Measurements from ENCODE around the gene NHSL1.

NHSL1 gene

GRCh38 chr6:138492113-138492512 is 7.2 kb downstream of the NHSL1 start:
- DNase-seq: no peak

DNA sequence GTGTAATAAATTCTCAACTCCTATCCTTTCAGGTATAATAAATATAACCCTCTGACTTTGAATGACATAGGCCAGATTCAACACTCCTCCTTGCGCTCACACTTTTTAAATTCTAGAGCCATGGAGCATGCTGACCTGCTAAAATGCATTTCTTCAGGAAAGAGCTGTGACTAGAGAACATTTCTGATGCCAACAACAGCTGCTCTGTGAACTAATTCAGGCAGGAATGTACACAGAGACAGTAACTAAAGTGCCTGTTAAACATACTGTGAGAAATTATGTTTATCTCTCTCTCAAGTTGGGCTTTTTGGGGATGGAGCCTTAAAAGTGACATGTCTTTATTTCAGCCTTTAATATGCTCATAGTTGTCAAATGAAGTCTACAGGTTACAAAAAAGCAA is 8.3 kb downstream of the NHSL1 start:
- DNase-seq: no peak

- DNase-seq: no peak
These were observed 9.4 kb downstream of the NHSL1 start for GRCh38 chr6:138489846-138490245.

DNA sequence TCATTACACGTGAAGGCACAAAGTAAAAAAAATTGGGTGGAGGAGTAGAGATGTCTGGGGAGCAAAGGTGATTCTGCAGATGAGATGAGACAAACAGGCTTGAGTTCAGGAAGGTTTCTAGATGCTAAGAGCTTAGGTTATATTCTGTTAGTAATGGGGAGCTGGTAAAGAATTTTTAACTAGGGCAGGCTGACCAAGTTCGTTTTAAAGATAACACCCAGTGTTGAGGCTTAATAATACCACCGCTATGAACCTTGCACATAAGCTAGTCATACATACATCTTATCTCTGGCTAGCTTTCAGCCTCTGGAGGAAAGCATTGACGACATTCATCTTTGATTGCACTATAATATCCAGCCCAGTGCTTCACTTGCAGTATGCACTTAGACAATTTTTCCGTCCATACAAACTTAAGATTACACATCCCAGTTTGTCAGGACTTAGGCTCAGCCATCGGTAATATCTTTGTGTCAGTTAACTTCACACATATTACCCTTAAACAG is 12.1 kb downstream of the NHSL1 start:
- DNase-seq: no peak

DNA sequence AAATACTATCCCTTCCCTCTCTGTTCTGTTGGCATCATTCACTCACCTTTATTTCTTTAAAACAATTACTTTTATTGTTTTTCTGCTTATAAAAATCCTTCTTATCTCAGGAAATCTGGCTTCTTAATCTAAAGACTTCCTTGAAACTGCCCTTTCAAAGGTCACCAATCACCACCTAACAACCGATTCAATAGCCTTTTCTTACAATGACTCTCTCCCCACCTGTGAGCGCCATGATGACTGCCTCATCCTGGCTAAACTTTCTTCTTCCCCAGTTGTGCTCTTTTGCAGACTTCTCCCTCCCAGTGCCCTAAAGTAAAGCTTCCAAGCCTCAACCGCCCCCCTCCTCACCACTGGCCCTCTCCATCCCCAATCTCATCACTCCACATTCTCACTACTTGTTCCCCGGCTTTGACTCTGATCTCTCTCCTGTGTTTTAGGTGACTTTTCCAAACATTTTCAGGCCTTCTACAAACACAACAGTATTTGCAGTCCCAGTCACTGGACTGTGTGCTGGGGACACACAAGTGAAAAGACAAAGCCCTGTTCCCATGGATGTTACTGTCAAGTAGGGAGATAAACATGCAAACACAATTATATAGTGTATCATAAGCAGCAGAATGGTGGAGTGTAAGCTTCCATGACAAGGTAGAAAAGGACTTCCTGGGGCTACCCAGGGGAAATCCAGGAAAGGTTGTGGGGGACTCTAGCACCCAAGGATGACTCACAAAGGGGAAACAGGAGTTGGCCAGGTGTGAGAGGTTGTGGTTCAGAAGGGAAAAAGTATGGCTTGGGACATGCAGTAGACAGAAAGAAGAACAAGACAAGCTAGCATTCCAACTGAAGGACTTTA is 12.8 kb downstream of the NHSL1 start:
- no peak for DNase-seq

GRCh38 chr6:138485586-138486248 is 13.6 kb downstream of the NHSL1 start:
- DNase-seq: no peak

DNA sequence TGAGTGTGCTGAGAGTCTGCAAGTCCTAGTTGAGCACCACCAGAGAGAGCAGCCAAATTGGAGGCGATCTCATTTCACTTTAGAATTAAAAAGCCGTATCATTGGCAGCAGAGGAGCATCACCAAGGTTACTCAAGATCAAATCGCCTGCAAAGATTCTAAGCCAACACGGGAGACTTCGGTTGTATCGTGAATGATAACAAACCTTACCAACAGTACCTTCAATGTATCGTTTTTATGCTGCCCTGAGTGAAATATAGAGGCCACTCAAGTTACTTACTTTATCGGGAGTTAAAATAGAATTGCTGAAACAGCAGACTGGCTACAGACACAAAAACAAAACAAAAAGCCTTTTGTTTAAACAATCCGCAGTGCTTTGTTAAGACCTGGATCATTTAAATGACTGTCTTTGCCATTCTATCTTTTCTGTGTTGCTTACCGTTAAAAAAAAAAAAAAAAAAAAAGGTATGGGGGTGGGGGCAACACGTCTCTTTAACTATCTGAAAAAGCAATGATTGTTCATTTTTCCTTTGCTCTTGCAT is 14.2 kb downstream of the NHSL1 start:
- DNase-seq: no peak

DNA sequence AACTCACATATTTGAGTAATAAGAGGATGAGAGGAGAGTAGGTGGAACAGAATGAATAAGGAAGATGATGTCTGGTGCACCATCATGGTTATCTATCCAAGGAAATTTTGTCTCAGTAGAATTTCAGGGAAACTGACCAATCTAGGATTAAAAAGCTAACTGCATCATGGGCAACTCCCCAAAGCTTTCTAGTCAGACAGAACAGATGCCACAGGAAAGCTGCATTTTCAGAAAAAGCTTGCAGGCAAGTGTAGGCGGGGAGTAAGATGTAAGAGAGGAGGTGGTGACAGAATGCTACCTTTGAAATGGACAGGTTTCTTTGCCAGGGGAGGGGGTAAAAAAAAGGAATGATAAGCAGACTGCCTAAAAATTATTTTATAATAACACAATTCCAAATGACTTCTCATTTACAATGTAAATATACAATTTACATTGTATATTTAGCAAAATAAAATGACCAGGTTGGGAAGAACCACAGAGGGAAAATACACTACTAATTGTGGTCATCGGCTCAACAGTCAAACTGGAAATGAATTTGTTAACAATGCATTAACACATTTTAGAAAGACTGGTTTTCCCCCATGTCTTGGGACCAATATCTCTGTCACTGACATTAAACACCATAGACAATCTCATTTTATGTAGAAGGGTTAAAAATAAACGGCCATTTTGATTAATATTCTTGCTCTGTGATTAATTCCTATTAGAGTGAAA is 15.1 kb downstream of the NHSL1 start:
- no peak for DNase-seq

GRCh38 chr6:138482816-138483215 is 16.5 kb downstream of the NHSL1 start:
- DNase-seq: no peak

GRCh38 chr6:138480279-138480949 is 18.9 kb downstream of the NHSL1 start:
- DNase-seq: no peak

GRCh38 chr6:138477913-138478539 is 21.3 kb downstream of the NHSL1 start:
- no peak for DNase-seq

DNA sequence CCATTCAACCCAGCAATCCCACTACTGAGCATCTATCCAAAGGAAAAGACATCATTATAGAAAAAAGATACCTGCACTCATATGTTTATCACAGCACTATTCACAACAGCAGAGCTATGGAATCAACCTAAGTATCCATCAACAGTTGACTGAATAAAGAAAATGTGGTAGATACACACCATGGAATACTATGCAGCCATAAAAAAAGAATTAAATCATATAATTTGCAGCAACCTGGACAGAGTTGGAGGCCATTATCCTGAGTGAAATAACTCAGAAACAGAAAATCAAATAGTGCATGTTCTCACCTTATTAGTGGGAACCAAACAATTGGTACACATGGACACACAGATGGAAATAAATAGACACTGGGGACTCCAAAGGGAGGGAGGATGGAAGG is 23.2 kb downstream of the NHSL1 start:
- DNase-seq: no peak

GRCh38 chr6:138473144-138473543 is 26.1 kb downstream of the NHSL1 start:
- no peak for DNase-seq

DNA sequence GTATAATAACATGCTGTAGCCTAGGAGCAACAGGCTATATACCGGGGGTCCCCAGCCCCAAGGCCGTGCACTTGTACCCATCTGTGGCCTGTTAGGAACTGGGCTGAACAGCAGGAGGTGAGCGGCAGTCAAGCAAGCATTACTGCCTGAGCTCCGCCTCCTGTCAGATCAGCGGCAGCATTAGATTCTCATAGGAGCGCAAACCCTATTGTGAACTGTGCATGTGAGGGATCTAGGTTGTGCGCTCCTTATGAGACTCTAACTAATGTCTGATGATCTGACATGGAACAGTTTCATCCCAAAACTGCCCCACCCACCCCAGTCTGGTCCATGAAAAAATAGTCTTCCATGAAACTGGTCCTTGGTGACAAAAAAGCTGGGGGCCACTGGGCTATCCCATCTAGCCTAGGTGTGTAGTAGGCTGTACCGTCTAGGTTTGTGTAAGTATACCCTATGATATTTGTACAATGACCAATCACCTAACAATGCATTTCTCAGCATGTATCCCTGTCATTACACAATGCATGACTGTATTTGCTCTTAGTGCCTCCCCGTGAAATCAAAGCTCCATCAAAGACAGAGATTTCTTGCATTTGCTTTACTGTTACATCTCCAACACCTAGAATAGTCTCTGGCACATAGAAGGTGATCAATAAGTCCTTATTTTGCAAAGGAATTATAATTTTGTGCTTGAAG is 30.8 kb downstream of the NHSL1 start:
- DNase-seq: no peak

DNA sequence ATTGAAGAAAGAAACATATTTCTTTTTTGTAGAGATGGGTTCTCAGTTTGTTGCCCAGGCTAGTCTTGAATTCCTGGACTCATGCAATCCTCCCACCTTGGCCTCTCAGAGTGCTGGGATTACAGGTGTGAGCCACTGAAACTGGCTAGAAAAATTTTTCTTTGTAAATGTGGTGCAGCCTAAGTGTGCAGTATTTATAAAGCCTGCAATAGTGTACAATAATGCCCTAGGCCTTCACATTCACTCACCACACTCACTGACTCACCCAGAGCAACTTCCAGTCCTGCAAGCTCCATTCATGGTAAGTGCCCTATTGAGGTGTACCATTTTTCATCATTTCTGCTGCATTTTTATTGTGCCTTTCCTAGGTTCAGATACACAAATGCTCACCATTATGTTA is 31.4 kb downstream of the NHSL1 start:
- DNase-seq: no peak

- DNase-seq: peak; percentile 42 to 52 (median 49)
These were observed 34.2 kb downstream of the NHSL1 start for GRCh38 chr6:138465007-138465645.

GRCh38 chr6:138464085-138464484 is 35.2 kb downstream of the NHSL1 start:
- no peak for DNase-seq

DNA sequence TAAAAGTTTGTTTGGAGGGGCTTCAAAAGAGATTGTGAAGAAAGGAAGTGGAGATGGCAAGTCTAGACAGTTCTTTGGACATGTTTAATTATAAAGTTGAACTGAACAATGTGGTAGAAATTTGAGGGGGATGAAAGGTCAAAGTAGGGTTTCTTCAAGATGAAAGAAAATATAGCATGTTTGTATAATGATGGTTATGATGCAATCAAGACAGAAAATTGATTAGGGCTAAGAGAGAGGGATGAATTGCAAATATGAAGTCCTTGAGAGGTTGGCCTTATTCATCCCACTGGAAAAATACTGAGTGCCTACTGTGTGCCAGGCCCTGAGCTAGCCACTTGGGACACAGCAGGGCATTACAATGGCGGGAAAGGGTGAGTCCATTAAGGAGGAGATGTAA is 37.6 kb downstream of the NHSL1 start:
- DNase-seq: no peak

GRCh38 chr6:138456401-138456790 is 42.9 kb downstream of the NHSL1 start:
- no peak for DNase-seq

DNA sequence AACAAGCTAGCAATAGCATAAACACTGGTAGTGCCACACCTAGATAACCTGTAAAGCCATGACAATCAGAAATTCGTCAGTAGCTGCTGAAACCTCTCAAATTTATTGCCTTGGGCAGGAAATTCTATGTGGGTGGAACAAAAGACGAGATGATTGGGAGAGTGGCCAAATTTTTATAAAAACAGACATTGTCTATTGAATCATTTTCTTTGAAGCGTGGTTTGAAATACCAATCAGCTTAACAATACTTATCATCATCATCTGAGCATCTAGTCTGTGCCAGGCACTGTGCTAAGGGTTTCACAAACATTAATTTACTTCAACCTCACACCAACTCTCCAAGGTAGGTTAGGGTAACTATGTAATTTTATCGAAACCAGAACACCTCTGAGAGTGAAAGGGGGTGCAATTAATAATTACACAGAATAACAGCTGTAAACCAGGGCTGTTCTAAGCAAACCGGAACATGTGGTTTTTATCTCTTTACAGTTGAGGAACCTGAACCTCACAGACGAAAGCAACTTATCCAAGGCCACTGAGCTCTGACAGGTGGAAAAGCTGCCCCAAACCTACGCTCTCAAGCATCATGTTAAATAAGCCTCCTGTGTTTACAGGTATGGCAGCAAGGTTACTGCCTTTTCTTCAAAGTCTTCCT is 43.4 kb downstream of the NHSL1 start:
- no peak for DNase-seq
